ENCODE data around the gene HSPBAP1. TPM values are rescaled to one million over a fixed set of nuclear protein-coding genes. Genes with fewer than 3 reads are reported as not detected.

Gene HSPBAP1
- total RNA-seq, 3 donors from 2014 or later, result 6.6 to 12.2 (median 7.9) TPM

GRCh38 chr3:122800706-122801237 is 7.1 kb upstream of the HSPBAP1 start:
- H3K9me3 ChIP-seq, result no peaks in the 10 kb centered on the region
- ATAC-seq (no peak), DNase-seq (no peak)
- H3K4me3 ChIP-seq, result no peak overlapping the region
- intact Hi-C loops (cut with DNase I, micrococcal nuclease), result no loop called here
- no peak for TF ChIP-seq CTCF (IDR thresholded peaks at IDR 0.05)
- peaks cover 3% of the 10 kb centered on the region for H3K4me1 ChIP-seq (ENCODE audit: low read depth)
- no peaks in the 10 kb centered on the region for H3K36me3 ChIP-seq (ENCODE audit: low read depth)

- no peak overlapping the region for H3K4me3 ChIP-seq
- no peaks in the 10 kb centered on the region for H3K36me3 ChIP-seq (ENCODE audit: low read depth)
- peaks cover 3% of the 10 kb centered on the region for H3K4me1 ChIP-seq (ENCODE audit: low read depth)
- no peak for TF ChIP-seq CTCF (IDR thresholded peaks at IDR 0.05)
- intact Hi-C loops (cut with DNase I, micrococcal nuclease), result no loop called here
- no peaks in the 10 kb centered on the region for H3K9me3 ChIP-seq
- DNase-seq (no peak), ATAC-seq (no peak)
These were observed 6.4 kb upstream of the HSPBAP1 start for GRCh38 chr3:122800031-122800430.

GRCh38 chr3:122799322-122799721 is 5.7 kb upstream of the HSPBAP1 start:
- peaks cover 3% of the 10 kb centered on the region for H3K4me1 ChIP-seq (ENCODE audit: low read depth)
- TF ChIP-seq CTCF (IDR thresholded peaks at IDR 0.05), result no peak
- intact Hi-C loops (cut with DNase I, micrococcal nuclease), result no loop called here
- H3K36me3 ChIP-seq (ENCODE audit: low read depth), result no peaks in the 10 kb centered on the region
- H3K9me3 ChIP-seq, result no peaks in the 10 kb centered on the region
- no peak for ATAC-seq
- no peak for DNase-seq
- H3K4me3 ChIP-seq, result no peak overlapping the region

GRCh38 chr3:122797291-122797690 is 3.7 kb upstream of the HSPBAP1 start:
- ATAC-seq (peak; percentile 31), DNase-seq (peak in 1 of 3 donors; percentile 28)
- H3K4me3 ChIP-seq, result no peak overlapping the region
- no peaks in the 10 kb centered on the region for H3K36me3 ChIP-seq (ENCODE audit: low read depth)
- no peak for TF ChIP-seq CTCF (IDR thresholded peaks at IDR 0.05)
- intact Hi-C loops (cut with DNase I, micrococcal nuclease), result no loop called here
- no peaks in the 10 kb centered on the region for H3K9me3 ChIP-seq
- peaks cover 9% of the 10 kb centered on the region for H3K4me1 ChIP-seq (ENCODE audit: low read depth)

- Histone ChIP-seq H3K4me3 (no peak overlapping the region), H3K9me3 (no peaks in the 10 kb centered on the region), H3K36me3 (ENCODE audit: low read depth) (no peaks in the 10 kb centered on the region), H3K4me1 (ENCODE audit: low read depth) (peaks cover 9% of the 10 kb centered on the region)
- intact Hi-C loops (cut with DNase I, micrococcal nuclease), result no loop called here
- no peak for ATAC-seq
- TF ChIP-seq CTCF (IDR thresholded peaks at IDR 0.05), result no peak
- peak in 1 of 3 donors; percentile 36 for DNase-seq
These were observed 2.1 kb upstream of the HSPBAP1 start for GRCh38 chr3:122795674-122796195.

Data from mucosa of descending colon (tissue), 3 donors.